Cardiac muscle cell (in vitro differentiated cells and primary cell): ENCODE measurements around the gene TPSAB1. TPM values are rescaled to one million over a fixed set of nuclear protein-coding genes. Genes with fewer than 3 reads are reported as not detected.
A peak's percentile ranks its signal among the peaks of the same experiment; 100 is the strongest.

Experiments used
- DNase-seq, 2 donors: peaks; one replicate each; pipeline versions ENCODE4 v3.0.0 to v3.0.0-alpha.2; 2010 to 2017; ENCODE audit warnings: low read depth in 1 of 2, low spot score in 1 of 2
- H3K27ac ChIP-seq: fragments of 200-600 bp; sonication (generic); 2 replicates; pipeline ENCODE4 v1.5.1; 2016
- H3K27me3 ChIP-seq: fragments of 200-600 bp; sonication (generic); 2 replicates; pipeline ENCODE4 v1.6.0; 2016; ENCODE audit warnings: control low read depth
- H3K36me3 ChIP-seq: fragments of 200-600 bp; sonication (generic); 2 replicates; pipeline ENCODE4 v1.5.1; 2016; ENCODE audit warnings: control low read depth
- H3K4me1 ChIP-seq: fragments of 200-600 bp; sonication (generic); 2 replicates; pipeline ENCODE4 v1.8.1; 2017; ENCODE audit warnings: low read depth, mild to moderate bottlenecking, mixed run types
- H3K4me3 ChIP-seq: fragments of 200-600 bp; sonication (generic); 2 replicates; pipeline ENCODE4 v1.5.1; 2016; ENCODE audit warnings: mild to moderate bottlenecking
- H3K9me3 ChIP-seq: fragments of 200-600 bp; sonication (generic); 2 replicates; pipeline ENCODE4 v1.5.1; 2017; ENCODE audit warnings: low read depth, mild to moderate bottlenecking, control low read depth
- CTCF ChIP-seq: IDR thresholded peaks from 2 replicates; pipeline ENCODE4 v1.5.1; 2012; ENCODE audit warnings: low read depth, mild to moderate bottlenecking, low read length
- polyA plus RNA-seq: library from polyadenylated mRNA; unstranded; fragments of >200 nt; fragmentation: Nextera tagmentation; extraction: Ambion mirVana; gene quantifications from 2 replicates; pipeline ENCODE4 v1.2.1, GENCODE V29; 2016
- total RNA-seq: library from RNA; depleted of rRNA; stranded (reverse); fragments of >200 nt; gene quantifications from 2 replicates; pipeline ENCODE4 v1.2.3, GENCODE V29; 2016

TPSAB1 gene
- total and polyA plus RNA-seq, 2 experiments from 2014 or later: not detected

DNA sequence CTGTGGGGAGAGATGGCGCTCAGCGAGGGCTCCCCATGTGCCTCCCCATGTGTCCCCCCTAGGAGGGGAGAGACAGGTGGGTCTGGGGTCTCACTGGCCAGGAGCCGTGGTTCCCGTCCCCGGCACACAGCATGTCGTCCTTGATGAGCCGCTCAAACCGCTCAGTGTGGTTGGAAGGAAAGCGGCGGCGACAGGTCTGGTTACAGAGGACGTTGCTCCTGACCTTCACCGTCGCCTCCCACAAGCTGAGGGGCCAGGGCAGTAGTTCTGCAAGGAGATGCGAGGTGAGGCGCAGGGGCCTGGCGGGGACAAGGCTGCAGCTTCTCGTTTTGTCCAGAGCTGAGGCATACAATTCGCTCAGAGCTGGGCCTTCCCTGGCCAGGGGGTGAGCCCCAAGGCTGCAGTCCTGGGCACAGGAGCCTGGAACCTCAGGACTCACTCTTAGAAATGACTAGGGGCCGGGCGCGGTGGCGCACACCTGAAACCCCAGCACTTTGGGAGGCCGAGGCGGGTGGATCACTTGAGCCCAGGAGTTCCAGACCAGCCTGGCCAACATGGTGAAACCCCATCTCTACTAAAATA, 46.1 kb downstream of the TPSAB1 start:
- Histone ChIP-seq H3K9me3 (no peaks in the 10 kb centered on the region), H3K27me3 (peaks cover 19% of the 10 kb centered on the region), H3K4me1 (peaks cover 6% of the 10 kb centered on the region), H3K36me3 (no peaks in the 10 kb centered on the region), H3K4me3 (no peak overlapping the region), H3K27ac (no peak overlapping the region)
- no peak for DNase-seq
- no peak for TF ChIP-seq CTCF

DNA sequence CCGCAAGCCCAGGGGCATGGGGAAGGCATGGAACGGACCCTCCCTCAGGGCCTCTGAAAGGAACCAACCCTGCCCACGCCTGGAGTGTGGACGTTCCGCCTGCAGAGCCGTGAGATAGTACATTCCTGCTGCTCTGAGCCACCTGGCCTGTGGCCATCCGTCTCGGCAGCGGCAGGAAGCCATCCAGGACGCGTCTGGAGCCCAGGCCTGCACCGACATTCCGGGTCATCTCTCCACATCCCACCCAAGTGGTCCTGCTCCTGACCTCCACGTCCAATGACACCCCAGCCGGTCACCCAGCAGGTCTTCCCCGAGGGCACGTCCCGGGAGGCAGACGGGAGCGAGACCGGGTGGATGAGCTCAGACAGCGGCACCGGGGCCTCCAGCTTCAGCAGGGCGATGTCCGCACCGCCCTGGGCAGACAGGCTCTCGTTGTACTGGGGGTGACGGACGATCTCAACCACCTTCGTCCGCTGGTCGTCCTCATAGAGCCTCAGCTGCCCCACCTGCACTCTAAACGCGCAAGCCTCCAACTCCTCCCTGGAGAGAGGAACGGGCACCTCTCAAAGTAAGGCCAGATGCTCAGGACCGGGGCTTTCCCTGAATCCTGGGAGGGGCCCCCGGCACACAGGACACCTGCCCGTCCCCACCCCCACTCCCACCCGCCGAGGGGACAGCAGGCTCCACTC, 47.6 kb downstream of the TPSAB1 start:
- peaks cover 19% of the 10 kb centered on the region for H3K27me3 ChIP-seq
- H3K4me1 ChIP-seq: peaks cover 6% of the 10 kb centered on the region
- no peaks in the 10 kb centered on the region for H3K36me3 ChIP-seq
- H3K4me3 ChIP-seq: no peak overlapping the region
- no peaks in the 10 kb centered on the region for H3K9me3 ChIP-seq
- peak in 1 of 2 donors; percentile 38 for DNase-seq
- TF ChIP-seq CTCF: no peak
- H3K27ac ChIP-seq: no peak overlapping the region

GRCh38 chr16:1288813-1289476, 48.4 kb downstream of the TPSAB1 start:
- Histone ChIP-seq H3K4me1 (peaks cover 6% of the 10 kb centered on the region), H3K27ac (no peak overlapping the region), H3K27me3 (peaks cover 19% of the 10 kb centered on the region), H3K4me3 (no peak overlapping the region), H3K36me3 (no peaks in the 10 kb centered on the region), H3K9me3 (no peaks in the 10 kb centered on the region)
- no peak for TF ChIP-seq CTCF
- DNase-seq: peak in 1 of 2 donors; percentile 85

- Histone ChIP-seq H3K4me3 (no peak overlapping the region), H3K27ac (no peak overlapping the region), H3K27me3 (peaks cover 19% of the 10 kb centered on the region), H3K4me1 (peaks cover 6% of the 10 kb centered on the region), H3K36me3 (no peaks in the 10 kb centered on the region), H3K9me3 (no peaks in the 10 kb centered on the region)
- DNase-seq: no peak
- TF ChIP-seq CTCF: no peak
These were observed 49.0 kb downstream of the TPSAB1 start for GRCh38 chr16:1289477-1289866.

- no peak for TF ChIP-seq CTCF
- Histone ChIP-seq H3K36me3 (no peaks in the 10 kb centered on the region), H3K27me3 (peaks cover 19% of the 10 kb centered on the region), H3K4me3 (no peak overlapping the region), H3K9me3 (no peaks in the 10 kb centered on the region), H3K27ac (no peak overlapping the region), H3K4me1 (peaks cover 6% of the 10 kb centered on the region)
- DNase-seq: peak in 1 of 2 donors; percentile 41
These were observed 49.6 kb downstream of the TPSAB1 start for GRCh38 chr16:1290063-1290501.
